Activated CD4-positive, alpha-beta memory T cell treated with anti-CD3 and anti-CD28 coated beads, Interleukin-2, amount 10 ng/mL, durations not matched to agents 7 days and 5 days (primary cell): ENCODE measurements around the gene PSMD6. TPM values are rescaled to one million over a fixed set of nuclear protein-coding genes. Genes with fewer than 3 reads are reported as not detected.

Experiments used
- CTCF ChIA-PET: fragments of 350-600 bp; sonication (Branson Sonifier 250); formaldehyde crosslinking; loops from one replicate; lab custom pipeline; 2021; ENCODE audit warnings: antibody characterized with exemption, inconsistent platforms; lab: Charles Lee
- POLR2A ChIA-PET: fragments of 350-600 bp; sonication (Branson Sonifier 250); formaldehyde crosslinking; loops from one replicate; lab custom pipeline; 2021; ENCODE audit warnings: antibody characterized with exemption; lab: Charles Lee
- DNase-seq: peaks from one replicate; pipeline ENCODE4 v3.0.0-alpha.2; 2020
- H3K27ac Mint-ChIP-seq: one replicate; pipeline ENCODE4 v1.8.0; 2021; ENCODE audit warnings: mild to moderate bottlenecking, mixed read lengths
- H3K27me3 Mint-ChIP-seq: one replicate; pipeline ENCODE4 v1.8.0; 2021; ENCODE audit warnings: mixed read lengths
- H3K36me3 Mint-ChIP-seq: one replicate; pipeline ENCODE4 v1.8.0; 2021; ENCODE audit warnings: low read depth, mixed read lengths
- H3K4me1 Mint-ChIP-seq: one replicate; pipeline ENCODE4 v1.8.0; 2021; ENCODE audit warnings: mixed read lengths
- H3K4me3 Mint-ChIP-seq: one replicate; pipeline ENCODE4 v1.8.0; 2021; ENCODE audit warnings: mild to moderate bottlenecking, mixed read lengths
- H3K9me3 Mint-ChIP-seq: one replicate; pipeline ENCODE4 v1.8.0; 2021; ENCODE audit warnings: mixed read lengths
- total RNA-seq, 2 experiments: library from RNA; stranded (reverse); gene quantifications; one replicate each; pipeline ENCODE4 v1.2.3, GENCODE V29; 2021

The PSMD6 gene
- total RNA-seq, 2 experiments from 2014 or later, result 82.1 to 82.9 TPM

GRCh38 chr3:63981980-63982379 lies 41.3 kb downstream of the PSMD6 start:
- H3K27ac Mint-ChIP-seq, result peak overlapping the region; percentile 33
- DNase-seq, result no peak
- ChIA-PET POLR2A (interaction anchor here (1.0 to 3.3 kb wide), 9 partner anchors 9 to 70 kb away, joined by 3 to 18 read pairs (median 4); partner anchors contain the start of genes PSMD6 and SCAANT1), CTCF (interaction anchor here (3.5 to 10.8 kb wide), 3 partner anchors 11 to 15 kb away, joined by 24 to 201 read pairs (median 99); no protein-coding TSS in a partner anchor)
- no peaks in the 10 kb centered on the region for H3K27me3 Mint-ChIP-seq
- H3K36me3 Mint-ChIP-seq, result peaks cover 62% of the 10 kb centered on the region
- H3K4me1 Mint-ChIP-seq, result peaks cover 85% of the 10 kb centered on the region
- H3K4me3 Mint-ChIP-seq, result no peak overlapping the region
- no peaks in the 10 kb centered on the region for H3K9me3 Mint-ChIP-seq

DNA sequence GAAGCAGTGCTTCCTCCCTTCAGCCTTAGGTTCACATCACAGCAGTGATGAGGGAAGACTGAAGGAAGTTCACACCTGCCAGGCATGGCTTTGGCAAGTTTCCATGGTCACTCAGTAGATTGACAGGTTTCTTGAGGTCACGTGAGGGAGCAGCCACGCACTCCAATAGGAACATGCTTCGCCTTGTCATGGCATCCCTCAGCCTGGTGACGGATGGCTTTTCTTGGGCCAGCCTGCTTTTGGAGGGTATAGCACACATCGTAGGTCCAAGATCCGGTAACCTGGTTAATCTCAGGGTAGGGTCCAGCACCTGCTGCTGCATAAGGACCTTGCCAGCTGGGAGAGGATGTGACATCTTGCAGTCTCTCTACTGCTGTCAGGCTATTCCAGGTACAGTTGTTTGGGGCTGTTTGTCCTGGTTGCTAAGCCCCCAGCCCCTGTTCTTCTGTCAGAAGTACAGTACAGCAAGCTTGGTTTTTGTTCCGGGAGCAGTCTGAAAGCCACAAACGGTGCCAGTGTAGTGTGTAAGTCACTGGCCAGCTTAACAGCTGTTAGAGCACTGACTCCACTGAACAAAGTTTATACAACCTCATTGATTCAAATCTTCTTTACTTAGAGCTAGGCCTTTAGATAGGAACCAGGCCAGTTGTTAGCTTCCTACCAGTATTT lies 42.3 kb downstream of the PSMD6 start:
- peaks cover 56% of the 10 kb centered on the region for H3K36me3 Mint-ChIP-seq
- H3K4me3 Mint-ChIP-seq, result no peak overlapping the region
- H3K27ac Mint-ChIP-seq, result peak overlapping the region; percentile 96
- no peaks in the 10 kb centered on the region for H3K9me3 Mint-ChIP-seq
- POLR2A ChIA-PET, result interaction anchor here (1.0 to 6.9 kb wide), 7 partner anchors 8 to 69 kb away, joined by 3 to 249 read pairs (median 5); partner anchors contain the start of genes PSMD6 and SCAANT1
- no peak for DNase-seq
- H3K4me1 Mint-ChIP-seq, result peaks cover 91% of the 10 kb centered on the region
- CTCF ChIA-PET, result interaction anchor here (1.1 to 10.8 kb wide), 3 partner anchors 12 to 42 kb away, joined by 8 to 201 read pairs (median 99); partner anchors contain the start of gene PSMD6
- no peaks in the 10 kb centered on the region for H3K27me3 Mint-ChIP-seq

- peak overlapping the region; percentile 96 for H3K27ac Mint-ChIP-seq
- peak overlapping the region; percentile 72 for H3K4me3 Mint-ChIP-seq
- ChIA-PET CTCF (interaction anchor here (0.8 to 10.8 kb wide), 4 partner anchors 13 to 50 kb away, joined by 3 to 201 read pairs (median 62); partner anchors contain the start of gene PSMD6), POLR2A (interaction anchor here (1.0 to 6.9 kb wide), 11 partner anchors 8 to 70 kb away, joined by 3 to 249 read pairs (median 4); partner anchors contain the start of genes PSMD6 and SCAANT1)
- no peaks in the 10 kb centered on the region for H3K27me3 Mint-ChIP-seq
- H3K36me3 Mint-ChIP-seq, result peaks cover 52% of the 10 kb centered on the region
- H3K4me1 Mint-ChIP-seq, result peaks cover 89% of the 10 kb centered on the region
- no peak for DNase-seq
- H3K9me3 Mint-ChIP-seq, result no peaks in the 10 kb centered on the region
These were observed 43.3 kb downstream of the PSMD6 start for GRCh38 chr3:63980019-63980418.

- peaks cover 53% of the 10 kb centered on the region for H3K36me3 Mint-ChIP-seq
- H3K9me3 Mint-ChIP-seq, result no peaks in the 10 kb centered on the region
- H3K27ac Mint-ChIP-seq, result peak overlapping the region; percentile 96
- CTCF ChIA-PET, result interaction anchor here (0.8 to 10.8 kb wide), 9 partner anchors 13 to 69 kb away, joined by 3 to 201 read pairs (median 3); partner anchors contain the start of gene PSMD6
- H3K27me3 Mint-ChIP-seq, result no peaks in the 10 kb centered on the region
- peaks cover 90% of the 10 kb centered on the region for H3K4me1 Mint-ChIP-seq
- DNase-seq, result peak; percentile 42
- POLR2A ChIA-PET, result interaction anchor here (0.7 to 6.9 kb wide), 15 partner anchors 7 to 116 kb away, joined by 3 to 249 read pairs (median 4); partner anchors contain the start of genes ATXN7, PSMD6, SCAANT1 and THOC7
- H3K4me3 Mint-ChIP-seq, result peak overlapping the region; percentile 72
These were observed 44.0 kb downstream of the PSMD6 start for GRCh38 chr3:63979093-63979885.

GRCh38 chr3:63977893-63978292 lies 45.4 kb downstream of the PSMD6 start:
- POLR2A ChIA-PET, result interaction anchor here (0.8 to 6.9 kb wide), 8 partner anchors 8 to 66 kb away, joined by 3 to 249 read pairs (median 10); partner anchors contain the start of genes PSMD6 and SCAANT1
- CTCF ChIA-PET, result interaction anchor here (0.7 to 10.8 kb wide), 8 partner anchors 11 to 66 kb away, joined by 3 to 201 read pairs (median 6); partner anchors contain the start of gene PSMD6
- H3K9me3 Mint-ChIP-seq, result no peaks in the 10 kb centered on the region
- H3K27ac Mint-ChIP-seq, result peak overlapping the region; percentile 96
- H3K27me3 Mint-ChIP-seq, result no peaks in the 10 kb centered on the region
- no peak for DNase-seq
- peak overlapping the region; percentile 53 for H3K4me3 Mint-ChIP-seq
- peaks cover 95% of the 10 kb centered on the region for H3K4me1 Mint-ChIP-seq
- H3K36me3 Mint-ChIP-seq, result peaks cover 60% of the 10 kb centered on the region

DNA sequence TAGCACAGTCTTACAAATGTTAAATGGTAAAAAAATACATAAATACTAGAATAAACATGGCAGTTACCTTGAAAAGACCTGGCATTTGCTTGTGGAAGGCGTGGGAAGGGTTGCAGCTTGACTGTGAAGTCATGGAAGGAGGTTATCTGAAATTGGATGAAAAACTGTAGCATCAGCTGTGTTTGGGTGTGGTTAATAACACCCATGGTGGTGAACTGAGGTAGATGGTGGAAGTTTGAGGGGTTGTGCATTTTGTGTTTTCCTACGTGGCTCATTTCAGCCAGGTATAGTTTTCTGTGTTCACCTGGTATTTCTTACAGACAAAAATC lies 46.5 kb downstream of the PSMD6 start:
- Mint-ChIP-seq H3K27me3 (no peaks in the 10 kb centered on the region), H3K4me3 (no peak overlapping the region), H3K9me3 (no peaks in the 10 kb centered on the region), H3K4me1 (peaks cover 95% of the 10 kb centered on the region), H3K36me3 (peaks cover 60% of the 10 kb centered on the region), H3K27ac (peak overlapping the region; percentile 77)
- ChIA-PET CTCF (interaction anchor here (4.1 to 10.8 kb wide), 3 partner anchors 10 to 46 kb away, joined by 25 to 201 read pairs (median 99); partner anchors contain the start of gene PSMD6), POLR2A (interaction anchor here (1.2 to 6.9 kb wide), 4 partner anchors 11 to 46 kb away, joined by 3 to 249 read pairs (median 4); no protein-coding TSS in a partner anchor)
- no peak for DNase-seq

GRCh38 chr3:63976161-63976871 lies 47.0 kb downstream of the PSMD6 start:
- H3K27ac Mint-ChIP-seq, result peak overlapping the region; percentile 77
- DNase-seq, result no peak
- POLR2A ChIA-PET, result interaction anchor here (1.2 to 6.9 kb wide), 4 partner anchors 11 to 46 kb away, joined by 3 to 249 read pairs (median 4); no protein-coding TSS in a partner anchor
- CTCF ChIA-PET, result interaction anchor here (0.6 to 10.8 kb wide), 4 partner anchors 9 to 47 kb away, joined by 3 to 201 read pairs (median 62); partner anchors contain the start of gene PSMD6
- peaks cover 94% of the 10 kb centered on the region for H3K4me1 Mint-ChIP-seq
- no peaks in the 10 kb centered on the region for H3K9me3 Mint-ChIP-seq
- no peaks in the 10 kb centered on the region for H3K27me3 Mint-ChIP-seq
- H3K4me3 Mint-ChIP-seq, result no peak overlapping the region
- H3K36me3 Mint-ChIP-seq, result peaks cover 58% of the 10 kb centered on the region

GRCh38 chr3:63975723-63976122 lies 47.6 kb downstream of the PSMD6 start:
- POLR2A ChIA-PET, result interaction anchor here (1.4 to 6.9 kb wide), 3 partner anchors 10 to 47 kb away, joined by 3 to 249 read pairs (median 4); no protein-coding TSS in a partner anchor
- Mint-ChIP-seq H3K27me3 (no peaks in the 10 kb centered on the region), H3K4me3 (no peak overlapping the region), H3K27ac (peak overlapping the region; percentile 50), H3K36me3 (peaks cover 58% of the 10 kb centered on the region), H3K4me1 (peaks cover 94% of the 10 kb centered on the region), H3K9me3 (no peaks in the 10 kb centered on the region)
- CTCF ChIA-PET, result interaction anchor here (0.6 to 10.8 kb wide), 3 partner anchors 9 to 17 kb away, joined by 3 to 201 read pairs (median 99); no protein-coding TSS in a partner anchor
- DNase-seq, result no peak

GRCh38 chr3:63974451-63974850 lies 48.8 kb downstream of the PSMD6 start:
- Mint-ChIP-seq H3K4me1 (peaks cover 94% of the 10 kb centered on the region), H3K4me3 (no peak overlapping the region), H3K27ac (peak overlapping the region; percentile 3), H3K9me3 (no peaks in the 10 kb centered on the region), H3K27me3 (no peaks in the 10 kb centered on the region), H3K36me3 (peaks cover 50% of the 10 kb centered on the region)
- no peak for DNase-seq
- POLR2A ChIA-PET, result no interaction called here
- CTCF ChIA-PET, result interaction anchor here (10.1 kb wide), 1 partner anchor 19 kb away, joined by 99 read pairs; no protein-coding TSS in a partner anchor

- peaks cover 57% of the 10 kb centered on the region for H3K36me3 Mint-ChIP-seq
- H3K4me3 Mint-ChIP-seq, result no peak overlapping the region
- POLR2A ChIA-PET, result interaction anchor here (0.9 to 3.0 kb wide), 3 partner anchors 11 to 62 kb away, joined by 3 to 15 read pairs (median 9); partner anchors contain the start of gene SCAANT1
These were observed 49.9 kb downstream of the PSMD6 start for GRCh38 chr3:63973406-63973805.

DNA sequence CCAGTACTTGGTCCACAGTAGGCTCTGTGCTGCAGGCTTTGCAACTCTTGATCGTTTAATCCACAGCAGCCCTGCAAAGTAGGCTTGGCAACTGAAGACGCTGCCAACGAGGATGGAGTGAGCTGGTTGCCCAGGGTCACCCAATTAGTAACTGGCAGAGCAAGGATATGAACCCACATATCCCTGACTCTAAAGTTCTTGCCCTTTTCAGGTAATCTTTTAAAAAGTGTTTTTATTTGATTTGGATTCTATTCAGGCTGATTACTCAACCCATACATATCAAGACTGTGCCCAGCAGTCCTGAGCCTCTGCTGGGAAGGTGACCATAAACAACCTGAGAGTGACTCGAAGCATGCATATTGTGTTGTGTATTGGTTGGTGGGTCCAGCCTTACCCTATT lies 50.3 kb downstream of the PSMD6 start:
- no peak for DNase-seq
- Mint-ChIP-seq H3K4me3 (no peak overlapping the region), H3K27ac (no peak overlapping the region), H3K9me3 (no peaks in the 10 kb centered on the region), H3K27me3 (no peaks in the 10 kb centered on the region), H3K36me3 (peaks cover 60% of the 10 kb centered on the region), H3K4me1 (peaks cover 92% of the 10 kb centered on the region)
- POLR2A ChIA-PET, result interaction anchor here (0.9 to 3.0 kb wide), 5 partner anchors 8 to 61 kb away, joined by 3 to 15 read pairs (median 6); partner anchors contain the start of gene SCAANT1
- CTCF ChIA-PET, result interaction anchor here (1.0 to 13.6 kb wide), 5 partner anchors 7 to 50 kb away, joined by 3 to 201 read pairs (median 6); partner anchors contain the start of gene PSMD6

More at GRCh38 chr3:63973406-63973805, 49.9 kb downstream of the PSMD6 start:
- CTCF ChIA-PET, result interaction anchor here (1.3 to 13.6 kb wide), 3 partner anchors 7 to 35 kb away, joined by 3 to 201 read pairs (median 99); no protein-coding TSS in a partner anchor
- no peak for DNase-seq
- no peak overlapping the region for H3K27ac Mint-ChIP-seq
- peaks cover 93% of the 10 kb centered on the region for H3K4me1 Mint-ChIP-seq
- H3K9me3 Mint-ChIP-seq, result no peaks in the 10 kb centered on the region
- H3K27me3 Mint-ChIP-seq, result no peaks in the 10 kb centered on the region
